GM12801 (cell line): ENCODE data around the gene THRB.

Experiments used
- TF ChIP-seq, protein P1 (sequence below): IDR thresholded peaks from one replicate; pipeline ENCODE4 v1.5.1; 2011; ENCODE audit warnings: control low read depth; ENCODE audit not compliant: insufficient read length; ENCODE audit errors: extremely low read depth

The THRB gene

DNA sequence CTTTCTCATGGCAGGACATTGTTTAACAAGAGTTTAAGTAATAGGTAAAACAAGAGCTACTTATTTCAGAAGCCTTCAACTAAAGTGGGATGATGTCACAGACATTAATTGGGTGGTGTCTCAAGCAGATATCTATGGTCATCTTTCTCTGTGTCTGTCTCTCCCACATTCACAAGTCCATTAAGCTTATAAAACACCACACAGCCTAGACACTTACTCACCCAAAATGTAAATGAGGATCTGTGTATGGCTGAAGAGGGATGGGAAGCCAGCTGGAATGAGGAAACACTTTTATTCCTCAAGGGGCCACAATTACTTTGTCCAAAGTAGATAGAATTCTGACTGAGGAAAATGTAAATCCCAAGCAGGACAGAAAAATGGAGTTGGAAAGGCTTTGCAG lies 183.8 kb downstream of the THRB start:
- TF ChIP-seq, protein P1, sequence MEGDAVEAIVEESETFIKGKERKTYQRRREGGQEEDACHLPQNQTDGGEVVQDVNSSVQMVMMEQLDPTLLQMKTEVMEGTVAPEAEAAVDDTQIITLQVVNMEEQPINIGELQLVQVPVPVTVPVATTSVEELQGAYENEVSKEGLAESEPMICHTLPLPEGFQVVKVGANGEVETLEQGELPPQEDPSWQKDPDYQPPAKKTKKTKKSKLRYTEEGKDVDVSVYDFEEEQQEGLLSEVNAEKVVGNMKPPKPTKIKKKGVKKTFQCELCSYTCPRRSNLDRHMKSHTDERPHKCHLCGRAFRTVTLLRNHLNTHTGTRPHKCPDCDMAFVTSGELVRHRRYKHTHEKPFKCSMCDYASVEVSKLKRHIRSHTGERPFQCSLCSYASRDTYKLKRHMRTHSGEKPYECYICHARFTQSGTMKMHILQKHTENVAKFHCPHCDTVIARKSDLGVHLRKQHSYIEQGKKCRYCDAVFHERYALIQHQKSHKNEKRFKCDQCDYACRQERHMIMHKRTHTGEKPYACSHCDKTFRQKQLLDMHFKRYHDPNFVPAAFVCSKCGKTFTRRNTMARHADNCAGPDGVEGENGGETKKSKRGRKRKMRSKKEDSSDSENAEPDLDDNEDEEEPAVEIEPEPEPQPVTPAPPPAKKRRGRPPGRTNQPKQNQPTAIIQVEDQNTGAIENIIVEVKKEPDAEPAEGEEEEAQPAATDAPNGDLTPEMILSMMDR = no peak

GRCh38 chr3:24306518-24306917 lies 188.1 kb downstream of the THRB start:
- TF ChIP-seq, protein P1 = no peak

GRCh38 chr3:24305795-24306467 lies 188.7 kb downstream of the THRB start:
- TF ChIP-seq, protein P1 = no peak

- TF ChIP-seq, protein P1 = no peak
Measured at GRCh38 chr3:24303057-24303754, 191.4 kb downstream of the THRB start.

- TF ChIP-seq, protein P1 = no peak
Measured at GRCh38 chr3:24302396-24302795, 192.3 kb downstream of the THRB start.

DNA sequence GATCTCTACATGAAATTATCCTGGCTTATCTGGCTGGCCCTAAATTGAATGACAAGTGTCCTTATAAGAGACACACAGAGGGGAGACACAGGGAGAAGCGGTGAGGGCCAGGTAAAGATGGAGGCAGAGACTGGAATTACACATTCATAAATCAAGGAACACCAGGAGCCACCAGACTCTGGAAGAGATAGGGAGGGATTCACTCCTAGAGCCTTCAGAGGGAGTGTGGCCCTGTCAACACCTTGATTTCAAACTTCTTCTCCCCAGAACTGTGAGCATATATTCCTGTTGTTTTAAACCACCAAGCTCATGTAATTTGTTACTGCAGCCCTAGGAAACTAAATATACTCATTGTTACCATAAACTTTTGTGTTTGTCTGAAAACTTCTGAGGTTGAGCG lies 193.7 kb downstream of the THRB start:
- TF ChIP-seq, protein P1 = no peak

DNA sequence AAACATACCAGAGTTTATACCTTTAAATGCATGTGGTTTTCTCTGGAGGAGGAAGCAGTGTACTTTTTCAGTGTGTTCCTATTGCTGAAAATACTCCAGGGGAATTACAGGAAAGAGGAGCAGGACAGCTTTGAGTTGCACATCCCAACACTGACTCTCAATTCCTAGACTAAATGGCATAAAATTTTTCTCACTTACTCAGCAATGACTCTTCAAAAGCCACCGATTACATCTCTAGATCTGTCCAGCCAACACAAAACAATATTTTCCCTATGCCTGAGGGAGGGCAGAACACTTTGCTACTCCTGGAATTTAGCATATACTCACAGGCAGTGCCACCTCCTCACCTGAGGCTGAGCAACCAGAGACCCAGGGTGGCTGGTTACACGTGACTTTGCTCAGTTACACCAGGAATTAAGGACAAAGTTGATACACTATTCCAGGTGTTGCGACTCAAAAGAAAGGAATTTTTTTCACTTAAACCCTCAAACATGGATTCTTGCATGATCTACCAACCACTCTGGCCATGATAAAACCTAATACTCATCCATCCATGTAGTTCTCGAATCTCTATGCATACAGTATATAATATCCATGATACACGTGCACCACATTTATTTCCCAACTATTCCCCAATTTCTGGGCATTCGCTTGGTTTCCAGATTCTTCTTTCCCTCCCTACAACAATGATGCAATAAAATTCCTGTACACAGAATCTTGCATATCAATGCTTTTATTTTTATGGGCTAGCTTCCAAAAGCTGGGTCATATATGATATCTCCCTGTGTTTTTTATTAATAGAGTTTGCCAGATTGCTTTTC lies 194.6 kb downstream of the THRB start:
- TF ChIP-seq, protein P1 = no peak
